GM18498 (cell line): ENCODE data around the gene ZNF462.
"Not testable (repeated sequence)": the region's sequence is repeated elsewhere in the genome, so short reads cannot be mapped to it uniquely, and the experiment has no call there.

Experiments used
- ATAC-seq: cut with Tn5 transposase; IDR thresholded peaks from one replicate; pipeline ENCODE4 v1.9.1; 2021; ENCODE audit warnings: mild to moderate bottlenecking, moderate library complexity; ENCODE audit not compliant: unreplicated experiment

Gene ZNF462

GRCh38 chr9:106862821-106863720 is at the start of gene ZNF462:
Gene ZNF462, plus strand, starts transcription at chr9:106863166. Its CDS starts 60,218 bp downstream, at chr9:106923384.
- no peak for ATAC-seq

DNA sequence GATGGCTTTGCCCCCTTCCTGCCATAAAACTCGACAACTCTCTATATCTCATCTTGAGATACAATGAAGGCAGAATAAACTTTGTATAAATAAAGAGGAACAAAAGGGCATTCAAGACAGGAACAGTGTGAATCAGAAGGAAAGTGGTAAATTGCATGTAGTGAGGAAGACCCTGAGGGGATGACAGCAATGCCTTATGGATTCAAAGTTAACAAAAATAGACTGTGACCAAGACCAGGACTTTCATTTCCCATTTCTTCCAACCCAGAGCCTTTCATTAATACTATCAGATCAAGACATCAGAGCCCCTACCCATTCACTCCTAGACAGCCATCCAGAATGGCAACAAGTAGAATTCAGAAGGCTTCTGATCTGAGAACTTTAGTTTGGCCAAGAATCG is 46.4 kb upstream of the ZNF462 start:
- ATAC-seq = no peak

DNA sequence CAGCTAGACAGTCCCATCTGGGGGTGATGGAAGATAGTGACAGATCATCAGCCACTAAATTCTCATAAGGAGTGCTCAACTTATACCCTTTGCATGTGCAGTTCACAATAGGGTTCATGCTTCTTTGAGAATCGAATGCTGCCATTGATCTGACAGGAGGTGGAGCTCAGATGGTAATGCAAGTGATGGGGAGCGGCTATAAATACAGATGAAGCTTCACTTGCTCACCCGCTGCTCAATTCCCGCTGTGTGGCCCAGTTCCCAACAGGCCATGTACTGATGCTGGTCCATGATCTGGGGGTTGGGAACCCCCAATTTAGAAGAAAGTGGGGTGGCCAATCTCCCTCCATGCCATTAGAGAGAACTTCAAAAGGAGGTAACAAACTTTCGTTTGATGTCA is 44.9 kb upstream of the ZNF462 start:
- ATAC-seq = no peak

DNA sequence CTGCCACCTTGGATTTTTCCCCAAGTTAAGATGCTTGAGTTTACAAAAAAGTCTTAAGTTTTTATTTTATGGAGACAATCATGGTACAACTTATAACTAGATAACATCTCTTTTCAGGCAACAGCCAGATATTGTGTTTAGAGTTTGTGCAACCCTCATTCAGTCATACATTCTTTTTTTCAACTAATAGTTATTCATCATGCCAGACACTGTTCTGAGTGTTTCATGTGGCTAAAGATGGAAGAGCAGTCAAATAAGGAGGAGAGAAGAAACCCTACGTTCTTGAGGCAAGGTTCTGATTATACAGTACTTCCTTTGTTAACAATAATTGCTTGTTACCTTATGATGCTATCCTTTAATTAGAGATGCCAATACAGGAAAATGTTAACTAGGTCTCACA is 42.1 kb upstream of the ZNF462 start:
- ATAC-seq = no peak

DNA sequence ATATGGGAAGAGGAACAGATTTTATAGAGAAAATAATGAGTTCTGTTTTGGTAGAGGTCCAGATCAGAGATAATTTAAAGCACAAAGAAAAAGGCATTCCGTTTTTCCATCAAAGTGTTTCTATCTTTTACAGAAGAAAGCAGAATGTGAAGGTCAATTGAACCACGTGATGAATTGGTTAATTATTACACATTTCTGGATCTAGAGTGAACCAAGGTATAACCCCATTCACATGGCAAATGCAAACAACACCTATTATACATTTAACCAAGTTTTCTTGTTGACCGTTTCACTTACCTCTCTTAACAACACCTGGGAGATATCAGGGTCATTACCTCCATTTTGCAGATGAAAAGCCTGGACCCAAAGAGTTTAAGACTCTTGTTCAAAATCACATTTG is 34.9 kb upstream of the ZNF462 start:
- ATAC-seq = no peak

DNA sequence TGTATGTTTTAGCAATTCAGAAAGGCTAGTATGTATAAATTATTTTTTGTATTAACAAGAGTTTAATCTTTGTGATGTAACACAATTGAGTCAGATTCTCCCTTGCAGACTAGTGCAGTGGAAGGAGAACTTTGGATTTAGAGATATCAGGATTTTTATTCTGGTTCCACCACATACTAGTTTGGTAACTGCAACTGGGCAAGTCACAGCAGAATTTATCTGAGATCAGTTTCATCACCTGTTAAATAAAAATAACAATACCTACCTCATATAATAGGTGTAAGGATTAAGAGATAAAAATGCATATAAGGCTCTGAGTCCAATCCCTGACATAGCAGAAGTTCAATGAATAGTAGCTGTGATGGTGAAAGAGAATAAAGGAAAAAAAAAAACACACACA is 34.0 kb upstream of the ZNF462 start:
- ATAC-seq = no peak

- no peak for ATAC-seq
These were observed 33.1 kb upstream of the ZNF462 start for GRCh38 chr9:106829666-106830408.

DNA sequence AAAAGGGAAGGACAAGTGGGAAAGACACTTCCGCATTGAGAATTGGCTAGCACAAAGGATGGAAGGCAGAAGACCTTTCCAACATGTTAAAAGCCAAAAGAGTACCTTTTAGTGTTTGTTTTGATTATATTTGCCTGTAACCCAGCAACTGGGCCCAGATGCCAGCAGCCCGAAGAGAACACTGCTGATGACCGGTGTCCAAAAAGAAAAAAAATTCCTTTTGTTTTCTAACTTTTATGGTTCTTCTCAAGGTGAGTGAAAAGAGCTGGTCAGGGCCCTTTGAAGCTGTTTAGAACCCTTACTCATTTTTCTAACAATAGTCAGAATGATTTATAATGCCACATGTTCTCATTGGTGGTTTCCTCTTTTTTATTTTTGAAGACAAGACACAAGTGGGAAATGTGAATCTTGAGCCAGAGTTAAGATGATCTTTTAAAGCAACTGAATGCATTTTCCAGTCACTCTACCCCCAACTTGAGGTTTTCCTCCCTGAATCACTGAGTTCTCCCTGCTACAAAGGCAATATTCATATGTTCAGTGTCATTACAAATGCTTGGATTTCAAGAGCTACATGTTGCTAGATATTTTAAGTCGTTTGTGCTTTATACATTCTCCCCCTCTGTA is 32.3 kb upstream of the ZNF462 start:
- no peak for ATAC-seq

DNA sequence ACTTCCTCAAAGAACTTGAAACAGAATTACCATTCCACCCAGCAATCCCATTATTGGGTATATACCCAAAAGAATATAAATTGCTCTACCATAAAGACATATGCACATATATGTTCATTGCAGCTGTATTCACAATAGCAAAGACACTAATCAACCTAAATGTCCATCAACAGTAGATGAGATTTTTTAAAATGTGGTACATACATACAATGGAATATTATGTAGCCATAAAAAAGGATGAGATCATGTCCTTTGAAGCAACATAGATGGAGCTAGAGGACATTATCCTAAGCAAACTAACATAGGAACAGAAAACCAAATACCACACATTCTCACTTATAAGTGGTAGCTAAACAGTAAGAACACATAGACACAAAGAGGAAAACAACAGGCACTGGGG is 28.1 kb upstream of the ZNF462 start:
- ATAC-seq = no peak

GRCh38 chr9:106835840-106836239 is 27.1 kb upstream of the ZNF462 start:
- no peak for ATAC-seq

- ATAC-seq = no peak
These were observed 19.6 kb upstream of the ZNF462 start for GRCh38 chr9:106843371-106843770.

DNA sequence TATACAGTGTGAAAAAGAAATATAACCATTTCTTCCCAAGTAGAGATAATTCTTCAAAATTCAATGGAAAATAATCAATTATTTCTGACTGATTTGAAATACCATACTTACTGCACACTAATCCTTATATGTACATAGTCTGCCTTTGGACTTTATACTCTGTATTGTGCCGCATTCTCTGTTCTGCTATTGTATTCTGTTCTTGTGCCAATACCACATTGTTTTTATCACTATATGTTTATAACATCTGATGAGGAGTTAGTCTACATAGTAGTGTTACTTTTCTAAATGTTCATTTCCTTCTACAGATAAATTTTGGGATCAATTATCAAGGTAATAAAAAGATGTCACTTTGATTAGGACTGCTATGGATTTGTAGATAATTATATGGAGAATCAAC is 16.7 kb upstream of the ZNF462 start:
- no peak for ATAC-seq

DNA sequence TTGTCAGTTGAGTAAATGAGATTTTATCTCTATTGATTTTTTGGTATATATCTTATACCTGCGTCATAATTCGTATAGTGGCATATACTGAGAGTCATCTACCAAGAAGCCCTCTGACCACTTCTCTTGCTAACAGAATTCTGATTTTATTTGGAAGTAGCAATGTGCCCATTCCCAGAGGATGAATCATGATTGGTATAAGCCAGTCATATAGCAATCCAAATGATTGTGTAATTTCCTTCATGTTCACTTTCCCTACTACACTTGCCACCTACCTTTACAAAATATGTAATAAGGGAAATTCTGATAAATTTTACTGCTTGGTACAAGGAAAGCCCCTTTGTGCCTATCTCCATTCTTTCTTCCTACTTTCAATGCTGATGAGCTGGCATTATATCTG is 16.1 kb upstream of the ZNF462 start:
- ATAC-seq = no peak

- not testable (repeated sequence) for ATAC-seq
These were observed 11.3 kb upstream of the ZNF462 start for GRCh38 chr9:106851640-106852039.

- no peak for ATAC-seq
These were observed 5.0 kb upstream of the ZNF462 start for GRCh38 chr9:106857811-106858470.

- no peak for ATAC-seq
These were observed 2.8 kb upstream of the ZNF462 start for GRCh38 chr9:106859957-106860720.

GRCh38 chr9:106860721-106861639 is 2.0 kb upstream of the ZNF462 start:
- ATAC-seq = no peak

GRCh38 chr9:106861640-106862109 is 1.3 kb upstream of the ZNF462 start:
- no peak for ATAC-seq

- no peak for ATAC-seq
These were observed 701 bp upstream of the ZNF462 start for GRCh38 chr9:106862110-106862820.
